Skeletal muscle tissue (tissue), 4 donors: ENCODE results near the gene HMGN1. TPM values are rescaled to one million over a fixed set of nuclear protein-coding genes. Genes with fewer than 3 reads are reported as not detected.

ENCODE experiments used
- H3K27ac ChIP-seq: one replicate; pipeline ENCODE4 v1.7.0; 2013; ENCODE audit warnings: mild to moderate bottlenecking, low read depth, low read length, inconsistent platforms
- H3K27me3 ChIP-seq, 3 donors: one replicate each; pipeline ENCODE4 v1.7.0; 2013; ENCODE audit warnings: low read length in 3 of 3; ENCODE audit not compliant: control insufficient read depth in 3 of 3, insufficient read depth in 3 of 3
- H3K36me3 ChIP-seq, 3 donors: one replicate each; pipeline ENCODE4 v1.7.0; 2013; ENCODE audit warnings: low read length in 3 of 3; ENCODE audit not compliant: control insufficient read depth in 3 of 3, insufficient read depth in 3 of 3
- H3K4me1 ChIP-seq, 3 donors: one replicate each; pipeline ENCODE4 v1.7.0; 2013; ENCODE audit warnings: low read length in 3 of 3, mild to moderate bottlenecking in 3 of 3; ENCODE audit not compliant: control insufficient read depth in 3 of 3, insufficient read depth in 3 of 3
- H3K4me3 ChIP-seq, 3 donors: one replicate each; pipeline ENCODE4 v1.7.0; 2013; ENCODE audit warnings: low read length in 3 of 3
- H3K9ac ChIP-seq, 3 donors: one replicate each; pipeline ENCODE4 v1.7.0; 2013; ENCODE audit warnings: low read length in 3 of 3, mild to moderate bottlenecking in 3 of 3, moderate library complexity in 2 of 3, low read depth in 1 of 3
- H3K9me3 ChIP-seq, 3 donors: one replicate each; pipeline ENCODE4 v1.7.0; 2013; ENCODE audit warnings: low read length in 3 of 3; ENCODE audit not compliant: control insufficient read depth in 3 of 3
- total RNA-seq: library from RNA; depleted of rRNA; stranded (reverse); fragments of >200 nt; gene quantifications from one replicate; pipeline ENCODE4 v1.2.3, GENCODE V29; 2014
- donor health status: Osteomylitis.

The HMGN1 gene
- total RNA-seq, 1 donor from 2014 or later: 87.7 TPM

- Histone ChIP-seq H3K9ac (no peak overlapping the region), H3K27ac (no peak overlapping the region), H3K4me1 (no peaks in the 10 kb centered on the region), H3K27me3 (no peaks in the 10 kb centered on the region), H3K9me3 (no peaks in the 10 kb centered on the region), H3K4me3 (no peak overlapping the region), H3K36me3 (peaks cover 9 to 22% (median 14%) of the 10 kb centered on the region in 3 donors)
Measured at GRCh38 chr21:39339231-39339630, 9.7 kb downstream of the HMGN1 start.

- peaks cover 2 to 3% (median 3%) of the 10 kb centered on the region in 3 donors for H3K36me3 ChIP-seq
- H3K9ac ChIP-seq: no peak overlapping the region
- no peaks in the 10 kb centered on the region for H3K9me3 ChIP-seq
- H3K4me3 ChIP-seq: no peak overlapping the region
- H3K27ac ChIP-seq: no peak overlapping the region
- H3K4me1 ChIP-seq: no peaks in the 10 kb centered on the region
- no peaks in the 10 kb centered on the region for H3K27me3 ChIP-seq
Measured at GRCh38 chr21:39336457-39337008, 12.4 kb downstream of the HMGN1 start.

GRCh38 chr21:39334611-39335010, 14.3 kb downstream of the HMGN1 start:
- H3K27ac ChIP-seq: no peak overlapping the region
- no peaks in the 10 kb centered on the region for H3K9me3 ChIP-seq
- H3K27me3 ChIP-seq: no peaks in the 10 kb centered on the region
- no peaks in the 10 kb centered on the region for H3K36me3 ChIP-seq
- no peak overlapping the region for H3K4me3 ChIP-seq
- H3K4me1 ChIP-seq: no peaks in the 10 kb centered on the region
- H3K9ac ChIP-seq: no peak overlapping the region

GRCh38 chr21:39332175-39332574, 16.7 kb downstream of the HMGN1 start:
- H3K9ac ChIP-seq: no peak overlapping the region
- H3K4me3 ChIP-seq: no peak overlapping the region
- H3K27ac ChIP-seq: no peak overlapping the region
- H3K9me3 ChIP-seq: no peaks in the 10 kb centered on the region
- H3K36me3 ChIP-seq: no peaks in the 10 kb centered on the region
- H3K27me3 ChIP-seq: no peaks in the 10 kb centered on the region
- H3K4me1 ChIP-seq: no peaks in the 10 kb centered on the region

- no peaks in the 10 kb centered on the region for H3K9me3 ChIP-seq
- H3K4me1 ChIP-seq: no peaks in the 10 kb centered on the region
- peaks cover 0 to 3% (median 3%) of the 10 kb centered on the region in 3 donors for H3K27me3 ChIP-seq
- no peak overlapping the region for H3K9ac ChIP-seq
- no peak overlapping the region for H3K4me3 ChIP-seq
- H3K27ac ChIP-seq: no peak overlapping the region
- H3K36me3 ChIP-seq: no peaks in the 10 kb centered on the region
Measured at GRCh38 chr21:39330001-39330400, 18.9 kb downstream of the HMGN1 start.

GRCh38 chr21:39327727-39328126, 21.2 kb downstream of the HMGN1 start:
- Histone ChIP-seq H3K27me3 (peaks cover 0 to 3% (median 3%) of the 10 kb centered on the region in 3 donors), H3K4me1 (no peaks in the 10 kb centered on the region), H3K4me3 (no peak overlapping the region), H3K9ac (no peak overlapping the region), H3K9me3 (no peaks in the 10 kb centered on the region), H3K36me3 (no peaks in the 10 kb centered on the region), H3K27ac (no peak overlapping the region)

GRCh38 chr21:39326607-39327307, 22.1 kb downstream of the HMGN1 start:
- Histone ChIP-seq H3K36me3 (no peaks in the 10 kb centered on the region), H3K9me3 (no peaks in the 10 kb centered on the region), H3K4me3 (no peak overlapping the region), H3K27me3 (peaks cover 0 to 3% (median 3%) of the 10 kb centered on the region in 3 donors), H3K9ac (no peak overlapping the region), H3K27ac (no peak overlapping the region), H3K4me1 (no peaks in the 10 kb centered on the region)

- no peaks in the 10 kb centered on the region for H3K4me1 ChIP-seq
- no peak overlapping the region for H3K27ac ChIP-seq
- H3K4me3 ChIP-seq: no peak overlapping the region
- no peak overlapping the region for H3K9ac ChIP-seq
- H3K36me3 ChIP-seq: no peaks in the 10 kb centered on the region
- H3K27me3 ChIP-seq: peaks cover 0 to 3% (median 3%) of the 10 kb centered on the region in 3 donors
- H3K9me3 ChIP-seq: no peaks in the 10 kb centered on the region
Measured at GRCh38 chr21:39325458-39325857, 23.4 kb downstream of the HMGN1 start.

GRCh38 chr21:39321424-39321823, 27.5 kb downstream of the HMGN1 start:
- peaks cover 5 to 12% (median 6%) of the 10 kb centered on the region in 3 donors for H3K4me1 ChIP-seq
- no peak overlapping the region for H3K4me3 ChIP-seq
- no peak overlapping the region for H3K27ac ChIP-seq
- no peak overlapping the region for H3K9ac ChIP-seq
- peaks cover 0 to 1% (median under 1%) of the 10 kb centered on the region in 3 donors for H3K27me3 ChIP-seq
- H3K36me3 ChIP-seq: no peaks in the 10 kb centered on the region
- H3K9me3 ChIP-seq: no peaks in the 10 kb centered on the region

- Histone ChIP-seq H3K36me3 (no peaks in the 10 kb centered on the region), H3K9me3 (no peaks in the 10 kb centered on the region), H3K27ac (no peak overlapping the region), H3K9ac (peak overlapping the region in 1 of 3 donors; percentile 41), H3K4me3 (no peak overlapping the region), H3K4me1 (peaks cover 5 to 12% (median 6%) of the 10 kb centered on the region in 3 donors), H3K27me3 (no peaks in the 10 kb centered on the region)
Measured at GRCh38 chr21:39319814-39320332, 29.0 kb downstream of the HMGN1 start.
